ENCODE measurements around the gene IL17F.

GRCh38 chr6:52260634-52261033 is 16.3 kb upstream of the IL17F start:
- TF ChIP-seq CTCF (IDR thresholded peaks at IDR 0.05 in 4 of 5, conservative IDR thresholded peaks at IDR 0.05 in 1 of 5) (no peak), POLR2A (IDR thresholded peaks at IDR 0.05) (no peak)
